Activated naive CD4-positive, alpha-beta T cell (primary cell): ENCODE results near the gene B3GAT1.
"Not testable (repeated sequence)": the region's sequence is repeated elsewhere in the genome, so short reads cannot be mapped to it uniquely, and the experiment has no call there.

Experiments
- DNase-seq, 4 experiments: peaks; one replicate each; lab custom pipeline; 2025; lab: John Stamatoyannopoulos, UW

The B3GAT1 gene

GRCh38 chr11:134355136-134355535, 56.9 kb downstream of the B3GAT1 start:
- no peak for DNase-seq

- DNase-seq, result no peak
Measured at GRCh38 chr11:134352111-134352510, 59.9 kb downstream of the B3GAT1 start.

GRCh38 chr11:134350381-134350780, 61.7 kb downstream of the B3GAT1 start:
- no peak for DNase-seq

- no peak for DNase-seq
Measured at GRCh38 chr11:134349802-134350355, 62.2 kb downstream of the B3GAT1 start.

GRCh38 chr11:134349109-134349801, 62.8 kb downstream of the B3GAT1 start:
- no peak for DNase-seq

- DNase-seq, result no peak
Measured at GRCh38 chr11:134347441-134347840, 64.6 kb downstream of the B3GAT1 start.

GRCh38 chr11:134346976-134347350, 65.1 kb downstream of the B3GAT1 start:
- DNase-seq, result no peak

- DNase-seq, result no peak
Measured at GRCh38 chr11:134346101-134346975, 65.7 kb downstream of the B3GAT1 start.

- no peak for DNase-seq
Measured at GRCh38 chr11:134345237-134345550, 66.8 kb downstream of the B3GAT1 start.

- not testable (repeated sequence) for DNase-seq
Measured at GRCh38 chr11:134344497-134345236, 67.4 kb downstream of the B3GAT1 start.

GRCh38 chr11:134343646-134344045, 68.4 kb downstream of the B3GAT1 start:
- no peak for DNase-seq

- DNase-seq, result no peak
Measured at GRCh38 chr11:134342572-134343340, 69.3 kb downstream of the B3GAT1 start.

GRCh38 chr11:134341805-134342571, 70.1 kb downstream of the B3GAT1 start:
- no peak for DNase-seq

- DNase-seq, result no peak
Measured at GRCh38 chr11:134340354-134340964, 71.6 kb downstream of the B3GAT1 start.

- no peak for DNase-seq
Measured at GRCh38 chr11:134339756-134340155, 72.3 kb downstream of the B3GAT1 start.

- DNase-seq, result no peak
Measured at GRCh38 chr11:134338654-134339053, 73.4 kb downstream of the B3GAT1 start.

GRCh38 chr11:134338068-134338467, 74.0 kb downstream of the B3GAT1 start:
- DNase-seq, result no peak

GRCh38 chr11:134337051-134337450, 75.0 kb downstream of the B3GAT1 start:
- no peak for DNase-seq

GRCh38 chr11:134334796-134335571, 77.1 kb downstream of the B3GAT1 start:
- DNase-seq, result no peak

GRCh38 chr11:134333946-134334345, 78.1 kb downstream of the B3GAT1 start:
- no peak for DNase-seq
